OCI-LY1 (cell line): Measurements from ENCODE around the gene NECTIN4.

ENCODE experiments used
- EZH2 ChIP-seq: fragments of 200-600 bp; sonication (generic), shearing (Covaris generic); IDR thresholded peaks from 2 replicates; pipeline ENCODE4 v1.8.0; 2017; ENCODE audit warnings: borderline replicate concordance, mixed run types, mild to moderate bottlenecking, antibody characterized with exemption, low read length, moderate library complexity, mixed read lengths
- TF ChIP-seq, protein P1 (sequence below): fragments of 200-600 bp; sonication (generic), shearing (Covaris generic); IDR thresholded peaks from 2 replicates; pipeline ENCODE4 v1.5.1; 2017; ENCODE audit warnings: mild to moderate bottlenecking, antibody characterized with exemption, low read length, moderate library complexity, mixed read lengths

DNA sequence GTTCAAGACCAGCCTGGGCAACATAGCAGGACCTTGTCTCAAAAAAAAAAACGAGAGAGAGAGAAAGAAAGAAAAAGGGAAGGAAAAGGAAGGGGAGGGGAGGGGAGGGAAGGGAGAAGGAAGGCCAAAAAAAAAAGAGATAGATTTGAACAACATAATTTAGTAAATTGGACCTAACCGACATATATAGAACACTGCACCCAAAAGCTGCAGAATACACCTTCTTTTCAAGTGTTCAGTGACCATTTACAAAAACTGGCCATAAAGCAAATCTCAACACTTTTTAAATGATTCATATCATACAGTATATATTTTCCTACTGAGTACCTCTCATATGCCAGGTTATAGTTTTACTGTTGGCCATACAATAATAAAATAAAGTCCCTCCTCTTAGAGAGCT is 57.5 kb downstream of the NECTIN4 start:
- TF ChIP-seq, protein P1, sequence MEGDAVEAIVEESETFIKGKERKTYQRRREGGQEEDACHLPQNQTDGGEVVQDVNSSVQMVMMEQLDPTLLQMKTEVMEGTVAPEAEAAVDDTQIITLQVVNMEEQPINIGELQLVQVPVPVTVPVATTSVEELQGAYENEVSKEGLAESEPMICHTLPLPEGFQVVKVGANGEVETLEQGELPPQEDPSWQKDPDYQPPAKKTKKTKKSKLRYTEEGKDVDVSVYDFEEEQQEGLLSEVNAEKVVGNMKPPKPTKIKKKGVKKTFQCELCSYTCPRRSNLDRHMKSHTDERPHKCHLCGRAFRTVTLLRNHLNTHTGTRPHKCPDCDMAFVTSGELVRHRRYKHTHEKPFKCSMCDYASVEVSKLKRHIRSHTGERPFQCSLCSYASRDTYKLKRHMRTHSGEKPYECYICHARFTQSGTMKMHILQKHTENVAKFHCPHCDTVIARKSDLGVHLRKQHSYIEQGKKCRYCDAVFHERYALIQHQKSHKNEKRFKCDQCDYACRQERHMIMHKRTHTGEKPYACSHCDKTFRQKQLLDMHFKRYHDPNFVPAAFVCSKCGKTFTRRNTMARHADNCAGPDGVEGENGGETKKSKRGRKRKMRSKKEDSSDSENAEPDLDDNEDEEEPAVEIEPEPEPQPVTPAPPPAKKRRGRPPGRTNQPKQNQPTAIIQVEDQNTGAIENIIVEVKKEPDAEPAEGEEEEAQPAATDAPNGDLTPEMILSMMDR: no peak
- TF ChIP-seq EZH2: no peak
